Neural cell (in vitro differentiated cells): Measurements from ENCODE around the gene DNAJC12. TPM values are rescaled to one million over a fixed set of nuclear protein-coding genes. Genes with fewer than 3 reads are reported as not detected.

Experiments used
- H2AFZ ChIP-seq: fragments of 200-600, 300-800 bp; sonication (generic), shearing (Covaris generic); 2 replicates; pipeline ENCODE4 v1.6.0; 2014; ENCODE audit warnings: low read depth, mild to moderate bottlenecking, antibody characterized with exemption, low read length, moderate library complexity
- H3F3A ChIP-seq: fragments of 200-600 bp; shearing (Covaris generic); 2 replicates; pipeline ENCODE4 v1.6.1; 2016; ENCODE audit warnings: mild to moderate bottlenecking, moderate library complexity, mixed read lengths, antibody characterized with exemption, low read length; ENCODE audit not compliant: insufficient read depth, poor library complexity, severe bottlenecking
- H3K27ac ChIP-seq: fragments of 200-600, 300-800 bp; sonication (generic), shearing (Covaris generic); 2 replicates; pipeline ENCODE4 v1.5.1; 2014; ENCODE audit warnings: mild to moderate bottlenecking, low read length, moderate library complexity
- H3K27me3 ChIP-seq: fragments of 300-800, 200-600 bp; sonication (generic), shearing (Covaris generic); 2 replicates; pipeline ENCODE4 v1.6.0; 2014; ENCODE audit warnings: mild to moderate bottlenecking, low read depth, low read length, moderate library complexity; ENCODE audit not compliant: insufficient read depth
- H3K36me3 ChIP-seq: fragments of 300-800, 200-600 bp; sonication (generic), shearing (Covaris generic); 2 replicates; pipeline ENCODE4 v1.5.1; 2014; ENCODE audit warnings: mild to moderate bottlenecking, antibody characterized with exemption, low read length, moderate library complexity; ENCODE audit not compliant: insufficient read depth
- H3K4me2 ChIP-seq: fragments of 300-800, 200-600 bp; sonication (generic), shearing (Covaris generic); 2 replicates; pipeline ENCODE4 v1.6.0; 2014; ENCODE audit warnings: mild to moderate bottlenecking, low read length
- H3K4me3 ChIP-seq: fragments of 300-800, 200-600 bp; sonication (generic), shearing (Covaris generic); 2 replicates; pipeline ENCODE4 v1.5.1; 2014; ENCODE audit warnings: mild to moderate bottlenecking, low read length, moderate library complexity
- H3K79me2 ChIP-seq: fragments of 200-600 bp; shearing (Covaris generic); replicated peaks from 2 replicates; pipeline ENCODE4 v1.6.0; 2014; ENCODE audit warnings: mild to moderate bottlenecking, low read length, moderate library complexity; ENCODE audit not compliant: insufficient read depth
- H3K9ac ChIP-seq: fragments of 300-800, 200-600 bp; sonication (generic), shearing (Covaris generic); 2 replicates; pipeline ENCODE4 v1.6.1; 2016; ENCODE audit warnings: mild to moderate bottlenecking, low read length, mixed read lengths
- H3K9me2 ChIP-seq: fragments of 200-600 bp; shearing (Covaris generic); 2 replicates; pipeline ENCODE4 v1.6.1; 2016; ENCODE audit warnings: mild to moderate bottlenecking, low read length, mixed read lengths; ENCODE audit not compliant: insufficient read depth
- H3K9me3 ChIP-seq: fragments of 200-600, 300-800 bp; sonication (generic), shearing (Covaris generic); 2 replicates; pipeline ENCODE4 v1.6.1; 2016; ENCODE audit warnings: mild to moderate bottlenecking, mixed run types, low read length, moderate library complexity, mixed read lengths
- H4K20me1 ChIP-seq: fragments of 200-600 bp; shearing (Covaris generic); 2 replicates; pipeline ENCODE4 v1.6.1; 2016; ENCODE audit warnings: mild to moderate bottlenecking, mixed run types; ENCODE audit not compliant: insufficient read depth
- CTCF ChIP-seq: fragments of 450-650 bp; IDR thresholded peaks from 2 replicates; pipeline ENCODE4 v1.5.1; 2014; ENCODE audit warnings: antibody characterized with exemption, mild to moderate bottlenecking, moderate library complexity; ENCODE audit not compliant: poor library complexity, severe bottlenecking
- EP300 ChIP-seq: fragments of 450-650 bp; conservative IDR thresholded peaks from 2 replicates; pipeline ENCODE4 v1.6.1; 2014; ENCODE audit warnings: antibody characterized with exemption, mild to moderate bottlenecking, moderate library complexity; ENCODE audit not compliant: poor library complexity, severe bottlenecking
- EZH2 ChIP-seq: fragments of 200-600, 300-800 bp; shearing (Covaris generic), sonication (generic); IDR thresholded peaks from 2 replicates; pipeline ENCODE4 v1.6.1; 2014; ENCODE audit warnings: antibody characterized with exemption, low read length, borderline replicate concordance, mild to moderate bottlenecking; ENCODE audit not compliant: insufficient read depth, poor library complexity, severe bottlenecking
- MXI1 ChIP-seq: fragments of 450-650 bp; conservative IDR thresholded peaks from 2 replicates; pipeline ENCODE4 v1.6.1; 2014; ENCODE audit warnings: antibody characterized with exemption, mild to moderate bottlenecking; ENCODE audit not compliant: poor library complexity, severe bottlenecking
- POLR2AphosphoS5 ChIP-seq: IDR thresholded peaks from 2 replicates; pipeline ENCODE4 v1.6.1; 2012
- RAD21 ChIP-seq: fragments of 450-650 bp; conservative IDR thresholded peaks from 2 replicates; pipeline ENCODE4 v1.6.1; 2014; ENCODE audit warnings: antibody characterized with exemption, mild to moderate bottlenecking, moderate library complexity
- SMC3 ChIP-seq: fragments of 450-650 bp; conservative IDR thresholded peaks from 2 replicates; pipeline ENCODE4 v1.6.1; 2014; ENCODE audit warnings: antibody characterized with exemption, mild to moderate bottlenecking, moderate library complexity; ENCODE audit not compliant: poor library complexity
- TAF1 ChIP-seq: IDR thresholded peaks from 2 replicates; pipeline ENCODE4 v1.6.1; 2012; ENCODE audit warnings: low read depth
- polyA plus RNA-seq: library from polyadenylated mRNA; depleted of rRNA; stranded (reverse); fragments of >200 nt; gene quantifications from 2 replicates; pipeline ENCODE4 v1.2.3, GENCODE V29; 2014
- TF ChIP-seq, protein P1 (sequence below): IDR thresholded peaks from 2 replicates; pipeline ENCODE4 v1.6.1; 2012; ENCODE audit warnings: borderline replicate concordance

Gene DNAJC12
- polyA plus RNA-seq, 1 donor from 2014 or later = 32.2 TPM

DNA sequence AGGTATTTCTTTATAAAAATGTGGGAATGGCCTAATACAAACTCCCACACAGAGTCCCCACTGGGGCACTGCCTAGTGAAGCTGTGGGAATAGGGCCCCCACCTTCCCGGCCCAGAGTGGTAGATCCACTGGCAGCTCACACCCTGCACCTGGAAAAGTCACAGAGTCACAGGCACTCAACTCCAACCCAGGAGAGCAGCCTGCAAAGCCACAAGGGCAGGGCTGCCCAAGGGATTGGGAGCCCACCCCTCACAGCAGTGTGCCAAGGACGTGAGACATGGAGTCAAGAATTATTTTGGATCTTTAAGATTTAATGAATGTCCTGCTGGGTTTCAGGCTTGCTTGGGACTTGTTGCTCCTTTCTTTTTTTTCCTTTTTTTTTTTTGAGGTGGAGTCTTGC is 5.3 kb upstream of the DNAJC12 start:
- TF ChIP-seq EZH2 (no peak), MXI1 (no peak), RAD21 (no peak), POLR2AphosphoS5 (no peak), EP300 (no peak)
- no peaks in the 10 kb centered on the region for H3K9me2 ChIP-seq
- H3K9ac ChIP-seq = no peak overlapping the region
- H3K4me2 ChIP-seq = no peak overlapping the region
- no peak overlapping the region for H3K4me3 ChIP-seq
- H3K27me3 ChIP-seq = no peaks in the 10 kb centered on the region
- H3F3A ChIP-seq = no peaks in the 10 kb centered on the region
- no peak overlapping the region for H3K27ac ChIP-seq
- H3K36me3 ChIP-seq = no peaks in the 10 kb centered on the region
- H4K20me1 ChIP-seq = no peaks in the 10 kb centered on the region
- no peaks in the 10 kb centered on the region for H3K79me2 ChIP-seq
- no peak overlapping the region for H2AFZ ChIP-seq
- H3K9me3 ChIP-seq = peaks cover 7% of the 10 kb centered on the region

GRCh38 chr10:67841737-67842136 is 3.7 kb upstream of the DNAJC12 start:
- Histone ChIP-seq H3K9me2 (no peaks in the 10 kb centered on the region), H3K36me3 (no peaks in the 10 kb centered on the region), H2AFZ (no peak overlapping the region), H3K79me2 (no peaks in the 10 kb centered on the region), H3K27ac (no peak overlapping the region), H3K4me2 (no peak overlapping the region), H3K9me3 (peaks cover 7% of the 10 kb centered on the region), H3K4me3 (no peak overlapping the region), H3F3A (no peaks in the 10 kb centered on the region), H3K9ac (no peak overlapping the region), H3K27me3 (no peaks in the 10 kb centered on the region), H4K20me1 (no peaks in the 10 kb centered on the region)
- TF ChIP-seq, protein P1, sequence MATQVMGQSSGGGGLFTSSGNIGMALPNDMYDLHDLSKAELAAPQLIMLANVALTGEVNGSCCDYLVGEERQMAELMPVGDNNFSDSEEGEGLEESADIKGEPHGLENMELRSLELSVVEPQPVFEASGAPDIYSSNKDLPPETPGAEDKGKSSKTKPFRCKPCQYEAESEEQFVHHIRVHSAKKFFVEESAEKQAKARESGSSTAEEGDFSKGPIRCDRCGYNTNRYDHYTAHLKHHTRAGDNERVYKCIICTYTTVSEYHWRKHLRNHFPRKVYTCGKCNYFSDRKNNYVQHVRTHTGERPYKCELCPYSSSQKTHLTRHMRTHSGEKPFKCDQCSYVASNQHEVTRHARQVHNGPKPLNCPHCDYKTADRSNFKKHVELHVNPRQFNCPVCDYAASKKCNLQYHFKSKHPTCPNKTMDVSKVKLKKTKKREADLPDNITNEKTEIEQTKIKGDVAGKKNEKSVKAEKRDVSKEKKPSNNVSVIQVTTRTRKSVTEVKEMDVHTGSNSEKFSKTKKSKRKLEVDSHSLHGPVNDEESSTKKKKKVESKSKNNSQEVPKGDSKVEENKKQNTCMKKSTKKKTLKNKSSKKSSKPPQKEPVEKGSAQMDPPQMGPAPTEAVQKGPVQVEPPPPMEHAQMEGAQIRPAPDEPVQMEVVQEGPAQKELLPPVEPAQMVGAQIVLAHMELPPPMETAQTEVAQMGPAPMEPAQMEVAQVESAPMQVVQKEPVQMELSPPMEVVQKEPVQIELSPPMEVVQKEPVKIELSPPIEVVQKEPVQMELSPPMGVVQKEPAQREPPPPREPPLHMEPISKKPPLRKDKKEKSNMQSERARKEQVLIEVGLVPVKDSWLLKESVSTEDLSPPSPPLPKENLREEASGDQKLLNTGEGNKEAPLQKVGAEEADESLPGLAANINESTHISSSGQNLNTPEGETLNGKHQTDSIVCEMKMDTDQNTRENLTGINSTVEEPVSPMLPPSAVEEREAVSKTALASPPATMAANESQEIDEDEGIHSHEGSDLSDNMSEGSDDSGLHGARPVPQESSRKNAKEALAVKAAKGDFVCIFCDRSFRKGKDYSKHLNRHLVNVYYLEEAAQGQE = no peak
- TF ChIP-seq TAF1 = no peak
- TF ChIP-seq EP300 = no peak
- no peak for TF ChIP-seq SMC3
- TF ChIP-seq EZH2 = no peak
- no peak for TF ChIP-seq CTCF
- TF ChIP-seq RAD21 = no peak

DNA sequence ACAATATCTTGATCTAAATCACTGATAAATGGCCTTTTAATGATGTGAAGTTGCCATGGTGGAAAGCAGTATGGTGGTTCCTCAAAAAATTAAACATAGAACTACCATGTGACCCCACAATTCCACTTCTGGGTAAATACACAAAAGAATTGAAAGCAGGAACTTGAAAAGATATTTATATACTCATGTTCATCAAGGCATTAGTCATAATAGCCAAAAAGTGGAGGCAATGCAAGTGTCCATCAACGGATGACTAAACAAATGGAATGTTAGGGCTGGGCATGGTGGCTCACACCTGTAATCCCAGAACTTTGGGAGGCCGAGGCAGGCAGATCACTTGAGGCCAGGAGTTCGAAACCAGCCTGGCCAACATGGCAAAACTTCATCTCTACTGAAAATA is 2.0 kb upstream of the DNAJC12 start:
- no peak overlapping the region for H3K4me2 ChIP-seq
- peaks cover 7% of the 10 kb centered on the region for H3K9me3 ChIP-seq
- no peaks in the 10 kb centered on the region for H3K9me2 ChIP-seq
- no peaks in the 10 kb centered on the region for H3F3A ChIP-seq
- H3K27me3 ChIP-seq = no peaks in the 10 kb centered on the region
- TF ChIP-seq RAD21 (no peak), MXI1 (no peak), EP300 (no peak), TAF1 (no peak), CTCF (no peak), POLR2AphosphoS5 (no peak), EZH2 (no peak), SMC3 (no peak)
- TF ChIP-seq, protein P1 = no peak
- no peaks in the 10 kb centered on the region for H4K20me1 ChIP-seq
- H2AFZ ChIP-seq = no peak overlapping the region
- no peaks in the 10 kb centered on the region for H3K36me3 ChIP-seq
- H3K9ac ChIP-seq = no peak overlapping the region
- no peaks in the 10 kb centered on the region for H3K79me2 ChIP-seq
- no peak overlapping the region for H3K27ac ChIP-seq
- H3K4me3 ChIP-seq = no peak overlapping the region
